K562 (cell line): ENCODE data around the gene TNK2. TPM values are rescaled to one million over a fixed set of nuclear protein-coding genes. Genes with fewer than 3 reads are reported as not detected.

Source experiments
- CBX2 ChIP-seq: fragments of 200-600 bp; sonication (generic); IDR thresholded peaks from one replicate; pipeline ENCODE4 v1.6.1; 2012; ENCODE audit warnings: mild to moderate bottlenecking, low read length, inconsistent platforms; ENCODE audit not compliant: insufficient read depth, poor library complexity, severe bottlenecking
- ERF ChIP-seq: fragments of 450-650 bp; formaldehyde crosslinking; IDR thresholded peaks from 2 replicates; pipeline ENCODE4 v1.4.0; 2020; ENCODE audit warnings: mild to moderate bottlenecking, mixed read lengths
- GTF2E2 ChIP-seq: fragments of 200-800 bp; sonication (Bioruptor generic); IDR thresholded peaks from 2 replicates; pipeline ENCODE4 v1.6.1; 2016; ENCODE audit warnings: missing genetic modification characterization, missing compliant biosample characterization
- GTF2F1 ChIP-seq: IDR thresholded peaks from 2 replicates; pipeline ENCODE4 v1.6.1; 2011; ENCODE audit warnings: low read depth, low read length, improper control_type of control experiment
- POLR2A ChIP-seq: fragments of 450-650 bp; conservative IDR thresholded peaks from 2 replicates; pipeline ENCODE4 v1.6.1; 2016
- RERE ChIP-seq: sonication (generic); formaldehyde crosslinking; IDR thresholded peaks from 2 replicates; pipeline ENCODE4 v1.8.0; 2023; ENCODE audit warnings: missing genetic modification reagents, mild to moderate bottlenecking, borderline replicate concordance
- SETDB1 ChIP-seq: IDR thresholded peaks from one replicate; pipeline ENCODE4 v1.6.1; 2012; ENCODE audit warnings: low read length, control low read depth, inconsistent platforms
- TCF15 ChIP-seq: fragments of 250-450 bp; sonication (Bioruptor Pico); IDR thresholded peaks from 2 replicates; pipeline ENCODE4 v1.8.0; 2022; ENCODE audit warnings: moderate library complexity, mild to moderate bottlenecking, inconsistent platforms
- TRIM28 ChIP-seq: fragments of 450-650 bp; IDR thresholded peaks from 2 replicates; pipeline ENCODE4 v1.6.1; 2017
- ZBED1 ChIP-seq: IDR thresholded peaks from 2 replicates; pipeline ENCODE4 v1.6.1; 2014
- ZNF217 ChIP-seq: sonication (generic); formaldehyde crosslinking; IDR thresholded peaks from 2 replicates; pipeline ENCODE4 v1.8.0; 2022; ENCODE audit warnings: mild to moderate bottlenecking, missing genetic modification reagents
- ZNF274 ChIP-seq: IDR thresholded peaks from 2 replicates; pipeline ENCODE4 v1.6.1; 2011; ENCODE audit warnings: low read depth, mild to moderate bottlenecking, low read length, moderate library complexity, borderline replicate concordance
- ZNF384 ChIP-seq: IDR thresholded peaks from 2 replicates; pipeline ENCODE4 v1.6.1; 2012; ENCODE audit warnings: low read depth, low read length, improper control_type of control experiment
- ZNF512 ChIP-seq: IDR thresholded peaks from 2 replicates; pipeline ENCODE4 v1.6.1; 2016; ENCODE audit warnings: missing genetic modification characterization, missing compliant biosample characterization
- ZNF584 ChIP-seq: fragments of 200-800 bp; sonication (Bioruptor generic); IDR thresholded peaks from 2 replicates; pipeline ENCODE4 v1.6.1; 2016; ENCODE audit warnings: low read depth, mild to moderate bottlenecking, missing genetic modification characterization, missing compliant biosample characterization
- ZNF639 ChIP-seq, 2 experiments: fragments of 200-800 bp in 1 of 2; sonication (Bioruptor generic) in 1 of 2; sonication (generic) in 1 of 2; formaldehyde crosslinking in 1 of 2; IDR thresholded peaks in 1 of 2; conservative IDR thresholded peaks in 1 of 2; 2 replicates each; pipeline versions ENCODE4 v1.5.0 to v1.6.1; 2016 to 2020; ENCODE audit warnings: missing compliant biosample characterization in 1 of 2, missing genetic modification characterization in 1 of 2, missing genetic modification reagents in 1 of 2
- ZNF830 ChIP-seq: fragments of 250-450 bp; sonication (Bioruptor Pico); IDR thresholded peaks from 2 replicates; pipeline ENCODE4 v1.5.0; 2021; ENCODE audit warnings: mild to moderate bottlenecking
- polyA plus RNA-seq, 8 experiments: library from polyadenylated mRNA; depleted of rRNA in 4 of 8; stranded (reverse) in 5 of 8; unstranded in 3 of 8; fragments of >200 nt; fragmentation: Nextera tagmentation in 2 of 8; fragmentation: Illumina TruSeq in 1 of 8; extraction: Ambion mirVana in 2 of 8; extraction: Trizol in 1 of 8; gene quantifications; 2 replicates each; pipeline versions ENCODE4 v1.2.1 to v1.2.3, GENCODE V29; 2011 to 2014; ENCODE audit warnings: inconsistent platforms in 1 of 8, missing spikeins in 1 of 8
- total RNA-seq, 7 experiments: library from RNA; depleted of rRNA in 6 of 7; stranded (reverse); fragments of >200 nt in 6 of 7; fragmentation: Illumina TruSeq in 2 of 7; extraction: Trizol in 2 of 7; gene quantifications; 2 replicates each; pipeline versions ENCODE4 v1.2.1 to v1.2.3, GENCODE V29; 2011 to 2021; ENCODE audit warnings: low replicate concordance in 1 of 7
- TF ChIP-seq, protein P1 (sequence below), 2 experiments: fragments of 250-450 bp in 1 of 2; fragments of 450-650 bp in 1 of 2; sonication (Bioruptor Pico) in 1 of 2; IDR thresholded peaks; 2 replicates each; pipeline versions ENCODE4 v1.6.1 to v1.8.0; 2016 to 2021; ENCODE audit warnings: mild to moderate bottlenecking in 2 of 2, moderate library complexity in 2 of 2, missing compliant biosample characterization in 1 of 2, missing genetic modification characterization in 1 of 2

The TNK2 gene
- total and polyA plus RNA-seq, 9 of the 15 experiments (the other 6 are each of a cell fraction or from before 2014, with no cell fraction given), result 0.03 to 33.8 (median 6.5) TPM

DNA sequence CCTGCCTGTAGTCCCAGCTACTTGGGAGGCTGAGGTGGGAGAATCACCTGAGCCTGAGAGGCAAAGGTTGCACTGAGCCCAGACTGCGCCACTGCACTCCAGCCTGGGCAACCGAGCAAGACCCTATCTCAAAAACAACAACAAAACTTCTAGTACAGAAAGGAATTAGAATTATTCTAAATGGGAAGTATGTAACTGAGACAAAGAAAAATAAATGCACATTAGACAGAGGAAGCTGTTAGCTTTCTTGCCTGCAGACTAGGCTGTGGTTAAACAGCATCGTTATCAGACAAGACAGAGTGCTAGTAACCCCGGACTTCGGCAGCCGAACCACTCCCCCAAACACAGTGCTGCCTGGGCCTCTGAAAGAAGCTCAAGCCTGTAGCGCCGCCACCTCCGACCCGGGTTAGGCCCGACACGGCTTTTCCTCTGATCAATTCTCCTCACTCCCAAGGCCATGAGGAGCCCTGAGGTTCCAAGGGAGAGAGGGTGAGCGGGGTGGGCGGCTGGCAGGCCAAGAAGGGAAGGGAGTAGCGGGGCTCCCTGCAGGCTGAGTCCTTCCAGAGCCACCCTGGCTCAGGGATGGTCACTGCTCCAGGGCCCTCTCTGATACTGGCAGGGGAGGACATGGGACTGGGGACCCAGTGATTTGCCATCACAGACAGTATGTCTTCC is 51.8 kb downstream of the TNK2 start (continued):
- TF ChIP-seq, protein P1, sequence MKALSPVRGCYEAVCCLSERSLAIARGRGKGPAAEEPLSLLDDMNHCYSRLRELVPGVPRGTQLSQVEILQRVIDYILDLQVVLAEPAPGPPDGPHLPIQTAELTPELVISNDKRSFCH (CRISPR knock-in tag; IDR thresholded peaks at IDR 0.05), result no peak
- TF ChIP-seq, protein P1 (tag; IDR thresholded peaks at IDR 0.05), result no peak
- TF ChIP-seq SETDB1, result no peak
- no peak for TF ChIP-seq GTF2F1
- 0 out of 2 replicates have a peak, but pooled peaks have one; percentile 51 for TF ChIP-seq ZNF584 (CRISPR knock-in tag)
- TF ChIP-seq ZNF512 (tag), result no peak
- TF ChIP-seq CBX2, result no peak
- TF ChIP-seq ZNF217 (CRISPR knock-in tag), result no peak
- TF ChIP-seq POLR2A, result 0 out of 2 replicates have a peak, but pooled peaks have one; percentile 24
- no peak for TF ChIP-seq ZNF830 (CRISPR knock-in tag)
- peak in 1 of 2 experiments; percentile 46; a peak in 1 of 4 replicates for TF ChIP-seq ZNF639 (CRISPR knock-in tag; conservative IDR thresholded peaks at IDR 0.05 in 1 of 2, IDR thresholded peaks at IDR 0.05 in 1 of 2)
- TF ChIP-seq ZNF274, result no peak
- TF ChIP-seq GTF2E2 (tag), result no peak; the same call in 1 of the 2 replicates
- no peak for TF ChIP-seq TCF15 (CRISPR knock-in tag)
- TF ChIP-seq ERF (CRISPR knock-in tag), result 0 out of 2 replicates have a peak, but pooled peaks have one; percentile 64
- TF ChIP-seq ZBED1, result peak; percentile 66; the same call in 1 of the 2 replicates
- no peak for TF ChIP-seq ZNF384
- no peak for TF ChIP-seq RERE (CRISPR knock-in tag)
- TF ChIP-seq TRIM28, result peak; percentile 71; the same call in 1 of the 2 replicates
